Fibroblast of lung (primary cell): Measurements from ENCODE around the gene TENM4. TPM values are rescaled to one million over a fixed set of nuclear protein-coding genes. Genes with fewer than 3 reads are reported as not detected.
"Not testable (repeated sequence)": the region's sequence is repeated elsewhere in the genome, so short reads cannot be mapped to it uniquely, and the experiment has no call there.

Experiments used
- DNase-seq, 2 donors: peaks; one replicate each; pipeline versions ENCODE4 v3.0.0 to v3.0.0-alpha.2; 2010; ENCODE audit warnings: low read depth in 2 of 2
- H2AFZ ChIP-seq: 2 replicates; pipeline ENCODE4 v1.5.1; 2012; ENCODE audit warnings: low read length, control low read depth, inconsistent platforms
- H3K27ac ChIP-seq: 2 replicates; pipeline ENCODE4 v1.5.1; 2011; ENCODE audit warnings: low read length, control low read depth; ENCODE audit not compliant: insufficient read depth
- H3K27me3 ChIP-seq: 2 replicates; pipeline ENCODE4 v1.5.1; 2011; ENCODE audit warnings: mild to moderate bottlenecking, low read length; ENCODE audit not compliant: control insufficient read depth, insufficient read depth
- H3K36me3 ChIP-seq: 2 replicates; pipeline ENCODE4 v1.5.1; 2011; ENCODE audit warnings: low read length; ENCODE audit not compliant: control insufficient read depth, insufficient read depth
- H3K4me1 ChIP-seq: 2 replicates; pipeline ENCODE4 v1.5.1; 2011; ENCODE audit warnings: low read length; ENCODE audit not compliant: control insufficient read depth, insufficient read depth; ENCODE audit errors: extremely low read depth
- H3K4me2 ChIP-seq: 2 replicates; pipeline ENCODE4 v1.5.1; 2011; ENCODE audit warnings: low read length, control low read depth; ENCODE audit not compliant: insufficient read depth; ENCODE audit errors: extremely low read depth
- H3K4me3 ChIP-seq, 4 experiments: fragments of 200-600 bp in 1 of 4; sonication (generic) in 1 of 4; replicated peaks in 1 of 4; 2 replicates each; pipeline ENCODE4 v1.5.1; 2011 to 2016; ENCODE audit warnings: low read length in 4 of 4, low read depth in 3 of 4, mild to moderate bottlenecking in 3 of 4, control low read depth in 2 of 4, inconsistent platforms in 1 of 4, mixed read lengths in 1 of 4; ENCODE audit not compliant: insufficient read depth in 1 of 4; ENCODE audit errors: control extremely low read depth in 1 of 4
- H3K79me2 ChIP-seq: 2 replicates; pipeline ENCODE4 v1.5.1; 2012; ENCODE audit warnings: mild to moderate bottlenecking, low read length, inconsistent platforms; ENCODE audit not compliant: control insufficient read depth, insufficient read depth
- H3K9ac ChIP-seq: 2 replicates; pipeline ENCODE4 v1.5.1; 2011; ENCODE audit warnings: mild to moderate bottlenecking, low read length, control low read depth; ENCODE audit not compliant: insufficient read depth
- H3K9me3 ChIP-seq: 2 replicates; pipeline ENCODE4 v1.5.1; 2012; ENCODE audit warnings: low read depth, low read length; ENCODE audit not compliant: control insufficient read depth, insufficient read depth
- H4K20me1 ChIP-seq: 2 replicates; pipeline ENCODE4 v1.5.1; 2011; ENCODE audit warnings: low read length; ENCODE audit not compliant: control insufficient read depth, insufficient read depth; ENCODE audit errors: extremely low read depth
- CTCF ChIP-seq, 2 donors: IDR thresholded peaks in 1 of 2; conservative IDR thresholded peaks in 1 of 2; 1 replicate in 1 of 2; 2 replicates in 1 of 2; pipeline ENCODE4 v1.5.1; 2011 to 2012; ENCODE audit warnings: low read length in 2 of 2, control low read depth in 1 of 2, inconsistent platforms in 1 of 2, low read depth in 1 of 2, mild to moderate bottlenecking in 1 of 2
- EZH2 ChIP-seq: IDR thresholded peaks from 2 replicates; pipeline ENCODE4 v1.5.1; 2012; ENCODE audit warnings: low read length, control low read depth, mild to moderate bottlenecking; ENCODE audit errors: missing control alignments
- polyA plus RNA-seq, 2 donors: library from polyadenylated mRNA; depleted of rRNA in 1 of 2; stranded (reverse) in 1 of 2; unstranded in 1 of 2; fragments of >200 nt; gene quantifications; 2 replicates each; pipeline ENCODE4 v1.2.1, GENCODE V29; 2011 to 2012; ENCODE audit warnings: missing spikeins in 1 of 2
- total RNA-seq: library from RNA; depleted of rRNA; stranded (reverse); fragments of >200 nt; gene quantifications from 2 replicates; pipeline ENCODE4 v1.2.1, GENCODE V29; 2014

Gene TENM4
- total and polyA plus RNA-seq, 2 donors (not counting 1 experiment from before 2014, with no cell fraction given), result 4.6 to 48.4 TPM

GRCh38 chr11:78982473-78982872, 458.4 kb downstream of the TENM4 start:
- Histone ChIP-seq H2AFZ (no peak overlapping the region), H3K27me3 (no peaks in the 10 kb centered on the region), H4K20me1 (no peaks in the 10 kb centered on the region), H3K9me3 (no peaks in the 10 kb centered on the region), H3K9ac (no peak overlapping the region), H3K27ac (no peak overlapping the region), H3K4me2 (no peak overlapping the region), H3K4me3 (no peak overlapping the region), H3K36me3 (no peaks in the 10 kb centered on the region), H3K79me2 (no peaks in the 10 kb centered on the region), H3K4me1 (no peaks in the 10 kb centered on the region)
- TF ChIP-seq EZH2 (no peak), CTCF (conservative IDR thresholded peaks at IDR 0.05 in 1 of 2, IDR thresholded peaks at IDR 0.05 in 1 of 2; ENCODE audit: low read depth in 1 of 2, low read length in 2 of 2) (no peak)
- DNase-seq, result no peak

GRCh38 chr11:78981153-78981552, 459.7 kb downstream of the TENM4 start:
- no peaks in the 10 kb centered on the region for H3K27me3 ChIP-seq
- DNase-seq, result no peak
- no peak overlapping the region for H3K9ac ChIP-seq
- no peaks in the 10 kb centered on the region for H4K20me1 ChIP-seq
- H2AFZ ChIP-seq, result no peak overlapping the region
- TF ChIP-seq EZH2 (no peak), CTCF (conservative IDR thresholded peaks at IDR 0.05 in 1 of 2, IDR thresholded peaks at IDR 0.05 in 1 of 2; ENCODE audit: low read depth in 1 of 2, low read length in 2 of 2) (no peak)
- H3K36me3 ChIP-seq, result no peaks in the 10 kb centered on the region
- no peaks in the 10 kb centered on the region for H3K9me3 ChIP-seq
- no peaks in the 10 kb centered on the region for H3K79me2 ChIP-seq
- H3K27ac ChIP-seq, result no peak overlapping the region
- no peak overlapping the region for H3K4me2 ChIP-seq
- H3K4me1 ChIP-seq, result no peaks in the 10 kb centered on the region
- no peak overlapping the region for H3K4me3 ChIP-seq

- Histone ChIP-seq H4K20me1 (no peaks in the 10 kb centered on the region), H3K27me3 (no peaks in the 10 kb centered on the region), H3K4me1 (no peaks in the 10 kb centered on the region), H3K9ac (no peak overlapping the region), H3K36me3 (no peaks in the 10 kb centered on the region), H3K4me2 (no peak overlapping the region), H3K4me3 (no peak overlapping the region), H3K27ac (no peak overlapping the region), H2AFZ (no peak overlapping the region), H3K9me3 (no peaks in the 10 kb centered on the region), H3K79me2 (no peaks in the 10 kb centered on the region)
- DNase-seq, result no peak
- TF ChIP-seq CTCF (conservative IDR thresholded peaks at IDR 0.05 in 1 of 2, IDR thresholded peaks at IDR 0.05 in 1 of 2; ENCODE audit: low read depth in 1 of 2, low read length in 2 of 2) (no peak), EZH2 (no peak)
These were observed 462.0 kb downstream of the TENM4 start for GRCh38 chr11:78978831-78979230.

GRCh38 chr11:78977848-78978247, 463.0 kb downstream of the TENM4 start:
- not testable (repeated sequence) for H3K4me3 ChIP-seq, DNase-seq, H3K79me2 ChIP-seq

More at GRCh38 chr11:78977848-78978247, 463.0 kb downstream of the TENM4 start:
- H2AFZ ChIP-seq, H3K36me3 ChIP-seq, H3K4me2 ChIP-seq, H3K9me3 ChIP-seq, H4K20me1 ChIP-seq, H3K9ac ChIP-seq, H3K4me1 ChIP-seq, H3K27ac ChIP-seq, H3K27me3 ChIP-seq: not testable (repeated sequence)
